Endodermal cell (in vitro differentiated cells): ENCODE measurements around the gene TMEM134. TPM values are rescaled to one million over a fixed set of nuclear protein-coding genes. Genes with fewer than 3 reads are reported as not detected.

ENCODE experiments used
- DNase-seq: peaks from one replicate; pipeline ENCODE4 v3.0.0-alpha.2; 2017
- H3K27ac ChIP-seq: 2 replicates; pipeline ENCODE4 v1.5.1; 2013; ENCODE audit warnings: mild to moderate bottlenecking, low read depth, low read length, moderate library complexity
- H3K27me3 ChIP-seq: 2 replicates; pipeline ENCODE4 v1.6.1; 2013; ENCODE audit warnings: mild to moderate bottlenecking, low read length, moderate library complexity; ENCODE audit not compliant: insufficient read depth, control insufficient read depth, poor library complexity, severe bottlenecking
- H3K36me3 ChIP-seq: 2 replicates; pipeline ENCODE4 v1.7.0; 2013; ENCODE audit warnings: mild to moderate bottlenecking, low read length, moderate library complexity; ENCODE audit not compliant: control insufficient read depth, insufficient read depth
- H3K4me1 ChIP-seq: one replicate; pipeline ENCODE4 v1.7.0; 2013; ENCODE audit warnings: low read length; ENCODE audit not compliant: control insufficient read depth, insufficient read depth
- H3K4me3 ChIP-seq: 2 replicates; pipeline ENCODE4 v1.5.1; 2013; ENCODE audit warnings: mild to moderate bottlenecking, low read length, moderate library complexity
- H3K9ac ChIP-seq: 2 replicates; pipeline ENCODE4 v1.6.1; 2013; ENCODE audit warnings: mild to moderate bottlenecking, low read length, moderate library complexity; ENCODE audit not compliant: poor library complexity, severe bottlenecking; ENCODE audit errors: extremely low read depth
- H3K9me3 ChIP-seq: 2 replicates; pipeline ENCODE4 v1.6.1; 2013; ENCODE audit warnings: mild to moderate bottlenecking, low read length, moderate library complexity; ENCODE audit not compliant: control insufficient read depth
- H3K27ac Mint-ChIP-seq: 2 replicates; pipeline ENCODE4 v1.8.0; 2020; ENCODE audit warnings: mixed read lengths
- H3K27me3 Mint-ChIP-seq: 2 replicates; pipeline ENCODE4 v1.8.0; 2021; ENCODE audit warnings: mild to moderate bottlenecking, mixed read lengths; ENCODE audit not compliant: insufficient read depth
- H3K36me3 Mint-ChIP-seq: 2 replicates; pipeline ENCODE4 v1.8.0; 2020; ENCODE audit warnings: low read depth, mixed read lengths
- H3K4me1 Mint-ChIP-seq: 2 replicates; pipeline ENCODE4 v1.8.0; 2020; ENCODE audit warnings: mixed read lengths
- H3K4me3 Mint-ChIP-seq: 2 replicates; pipeline ENCODE4 v1.8.0; 2020; ENCODE audit warnings: mild to moderate bottlenecking, moderate library complexity, mixed read lengths
- H3K9me3 Mint-ChIP-seq: 2 replicates; pipeline ENCODE4 v1.8.0; 2020; ENCODE audit warnings: mild to moderate bottlenecking, mixed read lengths
- WGBS, 2 experiments: methylation state at CpG; one replicate each; pipeline versions ENCODE4 v1.1.5 to v1.1.7; 2013; ENCODE audit warnings: missing lambda C conversion rate in 2 of 2, mixed read lengths in 1 of 2; ENCODE audit not compliant: insufficient coverage in 1 of 2, insufficient read length in 1 of 2; 5-methylcytosine and 5-hydroxymethylcytosine counted together
- total RNA-seq, 2 donors: library from RNA; stranded (reverse); fragmentation: NEBNext Ultra II Directional in 1 of 2; extraction: Animal tissue kit (Norgen Biotek cat#: 25700) in 1 of 2; gene quantifications; 2 replicates in 1 of 2; 3 replicates in 1 of 2; pipeline ENCODE4 v1.2.1, GENCODE V29; 2021
- TF ChIP-seq, protein P1 (sequence below): fragments of 200-600 bp; sonication (generic); conservative IDR thresholded peaks from 2 replicates; pipeline ENCODE4 v1.5.0; 2021; ENCODE audit warnings: antibody characterized with exemption, mild to moderate bottlenecking

The TMEM134 gene
- total RNA-seq, 2 donors from 2014 or later, result 67.4 to 87.8 TPM

DNA sequence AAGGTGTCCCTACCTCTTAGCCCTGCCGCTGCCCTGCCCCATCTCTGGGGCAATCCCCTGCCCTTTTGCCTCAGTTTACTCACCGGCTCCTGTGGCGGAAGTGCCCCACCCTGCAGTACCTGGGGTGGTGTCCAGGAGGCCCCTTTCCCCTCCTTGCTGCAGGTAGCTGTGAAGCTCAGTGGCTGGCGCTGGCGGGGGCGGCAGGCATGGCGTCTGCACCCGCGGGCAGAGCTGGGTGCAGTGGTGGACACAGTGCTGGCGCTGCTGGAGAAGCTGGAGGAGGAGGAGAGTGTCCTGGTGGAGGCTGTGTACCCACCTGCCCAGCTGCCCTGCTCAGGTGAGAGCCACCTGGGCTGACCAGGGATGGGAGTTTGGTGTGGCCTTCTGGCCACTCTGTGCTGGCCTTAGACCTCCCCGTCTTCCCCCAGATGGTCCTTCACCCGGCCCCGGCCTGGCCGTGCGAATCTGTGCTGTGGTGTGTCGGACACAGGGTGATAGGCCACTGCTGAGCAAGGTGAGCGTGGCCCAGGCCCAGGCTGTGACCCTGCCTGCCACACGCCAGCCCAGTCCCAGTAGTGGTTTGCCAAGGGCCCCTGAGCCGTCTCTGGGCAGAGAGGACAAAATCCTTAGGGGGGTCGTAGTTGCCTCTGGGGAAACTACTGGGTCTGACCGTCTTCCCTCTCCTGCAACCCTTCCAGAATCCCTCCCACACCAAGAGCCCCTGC is 49.6 kb downstream of the TMEM134 start:
- 92 to 98% methylated on average over 13 to 21 of the region's 21 CpGs for WGBS, 2 experiments
- Histone ChIP-seq H3K27ac (no peak overlapping the region), H3K9me3 (no peaks in the 10 kb centered on the region), H3K4me1 (no peaks in the 10 kb centered on the region), H3K27me3 (peaks cover 13% of the 10 kb centered on the region), H3K9ac (no peak overlapping the region), H3K4me3 (no peak overlapping the region), H3K36me3 (no peaks in the 10 kb centered on the region)
- Mint-ChIP-seq H3K36me3 (no peaks in the 10 kb centered on the region), H3K27ac (no peak overlapping the region), H3K4me3 (no peak overlapping the region), H3K4me1 (peaks cover 10% of the 10 kb centered on the region), H3K9me3 (no peaks in the 10 kb centered on the region), H3K27me3 (peaks cover 10% of the 10 kb centered on the region)
- no peak for DNase-seq
- TF ChIP-seq, protein P1, sequence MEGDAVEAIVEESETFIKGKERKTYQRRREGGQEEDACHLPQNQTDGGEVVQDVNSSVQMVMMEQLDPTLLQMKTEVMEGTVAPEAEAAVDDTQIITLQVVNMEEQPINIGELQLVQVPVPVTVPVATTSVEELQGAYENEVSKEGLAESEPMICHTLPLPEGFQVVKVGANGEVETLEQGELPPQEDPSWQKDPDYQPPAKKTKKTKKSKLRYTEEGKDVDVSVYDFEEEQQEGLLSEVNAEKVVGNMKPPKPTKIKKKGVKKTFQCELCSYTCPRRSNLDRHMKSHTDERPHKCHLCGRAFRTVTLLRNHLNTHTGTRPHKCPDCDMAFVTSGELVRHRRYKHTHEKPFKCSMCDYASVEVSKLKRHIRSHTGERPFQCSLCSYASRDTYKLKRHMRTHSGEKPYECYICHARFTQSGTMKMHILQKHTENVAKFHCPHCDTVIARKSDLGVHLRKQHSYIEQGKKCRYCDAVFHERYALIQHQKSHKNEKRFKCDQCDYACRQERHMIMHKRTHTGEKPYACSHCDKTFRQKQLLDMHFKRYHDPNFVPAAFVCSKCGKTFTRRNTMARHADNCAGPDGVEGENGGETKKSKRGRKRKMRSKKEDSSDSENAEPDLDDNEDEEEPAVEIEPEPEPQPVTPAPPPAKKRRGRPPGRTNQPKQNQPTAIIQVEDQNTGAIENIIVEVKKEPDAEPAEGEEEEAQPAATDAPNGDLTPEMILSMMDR, result no peak

DNA sequence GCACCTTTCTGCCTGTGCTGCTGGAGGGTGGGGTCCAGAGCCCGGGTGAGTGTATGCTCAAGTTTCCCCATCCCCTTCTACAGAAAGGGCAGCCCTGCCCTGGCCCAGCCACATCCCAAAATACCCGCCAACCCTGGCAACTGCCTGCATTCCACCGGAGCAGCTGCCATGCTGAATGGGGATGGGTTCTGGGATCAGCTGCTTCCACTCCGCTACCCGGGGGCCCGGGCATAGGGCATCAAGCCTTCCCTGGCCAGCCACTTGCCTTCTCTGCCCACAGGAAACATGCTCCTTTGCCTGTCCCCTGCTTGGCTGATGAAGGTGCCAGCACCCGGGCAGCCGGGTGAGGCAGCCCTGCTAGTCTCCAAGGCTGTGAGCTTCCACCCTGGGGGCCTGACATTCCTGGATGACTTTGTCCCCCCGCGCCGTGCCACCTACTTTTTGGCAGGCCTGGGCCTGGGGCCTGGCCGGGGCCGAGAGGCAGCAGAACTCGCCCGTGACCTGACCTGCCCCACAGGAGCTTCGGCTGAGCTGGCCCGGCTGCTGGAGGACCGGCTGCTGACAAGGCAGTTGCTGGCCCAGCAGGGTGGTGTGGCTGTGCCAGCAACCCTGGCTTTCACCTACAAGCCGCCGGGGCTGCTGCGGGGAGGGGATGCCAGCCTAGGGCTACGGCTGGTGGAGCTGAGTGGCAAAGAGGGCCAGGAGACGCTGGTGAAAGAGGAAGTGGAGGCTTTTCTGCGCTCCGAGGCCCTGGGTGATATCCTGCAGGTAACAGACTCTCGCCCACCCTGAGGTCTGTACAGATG is 50.4 kb downstream of the TMEM134 start:
- Histone ChIP-seq H3K4me3 (no peak overlapping the region), H3K27ac (no peak overlapping the region), H3K27me3 (peaks cover 13% of the 10 kb centered on the region), H3K9ac (no peak overlapping the region), H3K36me3 (no peaks in the 10 kb centered on the region), H3K9me3 (no peaks in the 10 kb centered on the region), H3K4me1 (no peaks in the 10 kb centered on the region)
- TF ChIP-seq, protein P1, result no peak
- Mint-ChIP-seq H3K27ac (no peak overlapping the region), H3K4me1 (peaks cover 10% of the 10 kb centered on the region), H3K4me3 (no peak overlapping the region), H3K36me3 (no peaks in the 10 kb centered on the region), H3K9me3 (no peaks in the 10 kb centered on the region), H3K27me3 (peaks cover 11% of the 10 kb centered on the region)
- WGBS, 2 experiments, result 92 to 95% methylated on average over 19 to 26 of the region's 26 CpGs
- no peak for DNase-seq

DNA sequence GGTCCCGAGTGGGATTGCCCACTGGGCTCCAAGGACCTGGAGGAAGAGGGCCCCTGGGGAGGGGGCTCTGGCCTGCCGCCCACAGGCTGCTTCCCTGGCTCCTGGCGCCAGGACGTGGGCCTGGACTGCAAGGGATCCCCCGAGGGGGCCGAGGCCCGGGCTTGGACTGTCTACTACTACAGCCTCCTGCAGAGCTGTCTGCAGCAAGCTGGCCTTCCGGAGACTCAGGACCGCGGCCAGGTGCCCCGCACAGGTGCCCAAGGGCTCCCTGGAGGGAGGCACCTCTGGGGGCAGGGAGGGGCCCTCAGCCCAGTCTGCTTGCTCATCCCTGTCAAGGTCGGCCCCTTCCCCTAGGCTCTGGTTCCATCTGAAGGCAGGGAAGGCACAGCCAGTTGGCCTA is 51.6 kb downstream of the TMEM134 start:
- no peak overlapping the region for H3K27ac ChIP-seq
- Mint-ChIP-seq H3K36me3 (no peaks in the 10 kb centered on the region), H3K27me3 (peaks cover 23% of the 10 kb centered on the region), H3K4me1 (peaks cover 14% of the 10 kb centered on the region), H3K4me3 (no peak overlapping the region), H3K27ac (no peak overlapping the region), H3K9me3 (no peaks in the 10 kb centered on the region)
- H3K27me3 ChIP-seq, result peaks cover 13% of the 10 kb centered on the region
- H3K9ac ChIP-seq, result no peak overlapping the region
- H3K4me3 ChIP-seq, result no peak overlapping the region
- H3K4me1 ChIP-seq, result no peaks in the 10 kb centered on the region
- no peak for DNase-seq
- WGBS, 2 experiments, result 85 to 92% methylated on average over 5 to 12 of the region's 12 CpGs
- H3K9me3 ChIP-seq, result no peaks in the 10 kb centered on the region
- TF ChIP-seq, protein P1, result no peak
- H3K36me3 ChIP-seq, result no peaks in the 10 kb centered on the region
